Caco-2 (cell line): Measurements from ENCODE around the gene HSD17B8. TPM values are rescaled to one million over a fixed set of nuclear protein-coding genes. Genes with fewer than 3 reads are reported as not detected.

Source experiments
- BruUV-seq: library from RNA; stranded (reverse); fragments of 400-500 nt; replicated peaks from 2 replicates; lab custom pipeline; 2021; lab: Mats Ljungman, UMichigan
- CTCF ChIA-PET: fragments of 300-600 bp; sonication (Branson Sonifier 250); formaldehyde crosslinking; loops from one replicate; lab custom pipeline; 2022; ENCODE audit warnings: antibody characterized with exemption; lab: Charles Lee
- POLR2A ChIA-PET: fragments of 300-600 bp; sonication (Branson Sonifier 250); formaldehyde crosslinking; loops from one replicate; lab custom pipeline; 2022; ENCODE audit warnings: antibody characterized with exemption; lab: Charles Lee
- DNase-seq, 2 experiments: peaks; one replicate each; pipeline versions ENCODE4 v3.0.0 to v3.0.0-alpha.2; 2020 to 2022
- H3K27me3 ChIP-seq: replicated peaks from 2 replicates; pipeline ENCODE4 v1.6.0; 2011; ENCODE audit warnings: low read length; ENCODE audit not compliant: control insufficient read depth, insufficient read depth
- H3K36me3 ChIP-seq: 2 replicates; pipeline ENCODE4 v1.5.1; 2011; ENCODE audit warnings: low read length; ENCODE audit not compliant: control insufficient read depth, insufficient read depth
- H3K4me1 ChIP-seq: fragments of 250-450 bp; sonication (Bioruptor Pico); 2 replicates; pipeline ENCODE4 v1.5.1; 2020; ENCODE audit warnings: mild to moderate bottlenecking
- H3K4me3 ChIP-seq: 2 replicates; pipeline ENCODE4 v1.5.1; 2011; ENCODE audit warnings: low read depth, mild to moderate bottlenecking, control low read depth, low read length
- H3K9me3 ChIP-seq: fragments of 250-450 bp; sonication (Bioruptor Pico); 2 replicates; pipeline ENCODE4 v1.5.1; 2020; ENCODE audit warnings: mild to moderate bottlenecking, moderate library complexity
- H3K27ac Mint-ChIP-seq: one replicate; pipeline ENCODE4 v1.8.0; 2022; ENCODE audit warnings: mixed read lengths; ENCODE audit not compliant: unreplicated experiment
- H3K27me3 Mint-ChIP-seq: one replicate; pipeline ENCODE4 v1.8.0; 2022; ENCODE audit warnings: mixed read lengths; ENCODE audit not compliant: insufficient read depth, unreplicated experiment
- H3K36me3 Mint-ChIP-seq: one replicate; pipeline ENCODE4 v1.8.0; 2022; ENCODE audit warnings: mild to moderate bottlenecking, mixed read lengths; ENCODE audit not compliant: insufficient read depth, unreplicated experiment
- H3K4me1 Mint-ChIP-seq: one replicate; pipeline ENCODE4 v1.8.0; 2022; ENCODE audit warnings: low read depth, mixed read lengths; ENCODE audit not compliant: unreplicated experiment
- H3K4me3 Mint-ChIP-seq: one replicate; pipeline ENCODE4 v1.8.0; 2022; ENCODE audit warnings: mild to moderate bottlenecking, moderate library complexity, mixed read lengths; ENCODE audit not compliant: unreplicated experiment
- H3K9me3 Mint-ChIP-seq: one replicate; pipeline ENCODE4 v1.8.0; 2022; ENCODE audit warnings: mixed read lengths; ENCODE audit not compliant: unreplicated experiment
- CTCF ChIP-seq, 2 experiments: fragments of 200-600 bp in 1 of 2; IDR thresholded peaks; 1 replicate in 1 of 2; 2 replicates in 1 of 2; pipeline versions ENCODE4 v1.5.1 to v1.8.0; 2011 to 2022; ENCODE audit warnings: antibody characterized with exemption in 1 of 2, control low read depth in 1 of 2, inconsistent platforms in 1 of 2, low read depth in 1 of 2, low read length in 1 of 2, mild to moderate bottlenecking in 1 of 2, moderate library complexity in 1 of 2; ENCODE audit not compliant: insufficient read depth in 1 of 2, severe bottlenecking in 1 of 2, unreplicated experiment in 1 of 2
- intact Hi-C: fragments of 100-400 bp; cut with micrococcal nuclease; formaldehyde crosslinking; loops from one replicate; pipeline ENCODE4 v1.10.0; 2022; ENCODE audit not compliant: unreplicated experiment
- total RNA-seq: library from RNA; stranded (reverse); gene quantifications from 2 replicates; pipeline ENCODE4 v1.2.3, GENCODE V29; 2022

The HSD17B8 gene
- total RNA-seq, 1 experiment from 2014 or later: 10.0 TPM

GRCh38 chr6:33205191-33206026, 954 bp downstream of the HSD17B8 start:
- TF ChIP-seq CTCF (IDR thresholded peaks at IDR 0.05; ENCODE audit: insufficient read depth in 1 of 2, low read depth in 1 of 2, low read length in 1 of 2, severe bottlenecking in 1 of 2, unreplicated experiment in 1 of 2): no peak
- peak in 1 of 2 experiments; percentile 39 for DNase-seq
- intact Hi-C loops: loop anchor here (1.0 kb wide), 1 partner anchor 43 kb away; no protein-coding TSS in a partner anchor
- CTCF ChIA-PET: interaction anchor here (1.0 to 1.6 kb wide), 2 partner anchors 43 to 221 kb away, joined by 7 to 11 read pairs; no protein-coding TSS in a partner anchor
- POLR2A ChIA-PET: interaction anchor here (0.5 to 1.6 kb wide), 2 partner anchors 234 to 235 kb away, joined by 4 to 16 read pairs; no protein-coding TSS in a partner anchor
- no peaks in the 10 kb centered on the region for H3K9me3 Mint-ChIP-seq
- Histone ChIP-seq H3K4me1 (peaks cover 22% of the 10 kb centered on the region), H3K27me3 (no peaks in the 10 kb centered on the region), H3K4me3 (peak overlapping the region; percentile 69), H3K9me3 (no peaks in the 10 kb centered on the region), H3K36me3 (peaks cover 17% of the 10 kb centered on the region)
- peaks cover 80% of the 10 kb centered on the region for H3K36me3 Mint-ChIP-seq
- peak overlapping the region; percentile 90 for H3K4me3 Mint-ChIP-seq
- H3K27ac Mint-ChIP-seq: peak overlapping the region; percentile 90
- no TSS peak for BruUV-seq
- H3K27me3 Mint-ChIP-seq: no peaks in the 10 kb centered on the region
- peaks cover 31% of the 10 kb centered on the region for H3K4me1 Mint-ChIP-seq

- no peak for TF ChIP-seq CTCF (IDR thresholded peaks at IDR 0.05; ENCODE audit: insufficient read depth in 1 of 2, low read depth in 1 of 2, low read length in 1 of 2, severe bottlenecking in 1 of 2, unreplicated experiment in 1 of 2)
- Histone ChIP-seq H3K4me1 (peaks cover 22% of the 10 kb centered on the region), H3K36me3 (peaks cover 17% of the 10 kb centered on the region), H3K4me3 (no peak overlapping the region), H3K9me3 (no peaks in the 10 kb centered on the region), H3K27me3 (no peaks in the 10 kb centered on the region)
- Mint-ChIP-seq H3K27ac (peak overlapping the region; percentile 90), H3K9me3 (no peaks in the 10 kb centered on the region), H3K27me3 (no peaks in the 10 kb centered on the region), H3K4me3 (peak overlapping the region; percentile 90), H3K4me1 (peaks cover 31% of the 10 kb centered on the region), H3K36me3 (peaks cover 72% of the 10 kb centered on the region)
- POLR2A ChIA-PET: no interaction called here
- BruUV-seq: no TSS peak
- no peak for DNase-seq
- CTCF ChIA-PET: no interaction called here
- intact Hi-C loops: no loop called here
Measured at GRCh38 chr6:33206027-33206863, 1.8 kb downstream of the HSD17B8 start.
